Measurements from ENCODE around the gene GBE1. TPM values are rescaled to one million over a fixed set of nuclear protein-coding genes. Genes with fewer than 3 reads are reported as not detected.

Gene GBE1
- polyA plus RNA-seq, 1 experiment, result 37.0 TPM

DNA sequence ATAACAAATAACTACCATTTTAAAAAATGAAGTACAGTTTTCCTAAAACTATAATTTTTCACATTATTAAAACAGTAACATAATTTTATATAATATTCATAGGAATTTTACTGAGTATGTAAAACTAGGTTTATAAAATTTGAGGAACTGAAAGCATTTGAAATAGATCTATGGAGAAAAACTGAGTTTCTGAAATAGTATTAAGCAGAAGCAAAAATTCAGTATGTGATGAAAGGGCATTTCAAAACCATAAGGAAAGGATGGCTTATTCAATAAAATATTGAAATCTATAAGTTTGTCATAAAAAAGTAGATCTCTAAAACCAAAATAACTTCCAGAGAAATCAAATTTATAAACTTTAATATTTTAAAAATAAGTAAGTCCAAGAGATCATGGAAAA, 53.4 kb downstream of the GBE1 start:
- TF ChIP-seq, protein P1, sequence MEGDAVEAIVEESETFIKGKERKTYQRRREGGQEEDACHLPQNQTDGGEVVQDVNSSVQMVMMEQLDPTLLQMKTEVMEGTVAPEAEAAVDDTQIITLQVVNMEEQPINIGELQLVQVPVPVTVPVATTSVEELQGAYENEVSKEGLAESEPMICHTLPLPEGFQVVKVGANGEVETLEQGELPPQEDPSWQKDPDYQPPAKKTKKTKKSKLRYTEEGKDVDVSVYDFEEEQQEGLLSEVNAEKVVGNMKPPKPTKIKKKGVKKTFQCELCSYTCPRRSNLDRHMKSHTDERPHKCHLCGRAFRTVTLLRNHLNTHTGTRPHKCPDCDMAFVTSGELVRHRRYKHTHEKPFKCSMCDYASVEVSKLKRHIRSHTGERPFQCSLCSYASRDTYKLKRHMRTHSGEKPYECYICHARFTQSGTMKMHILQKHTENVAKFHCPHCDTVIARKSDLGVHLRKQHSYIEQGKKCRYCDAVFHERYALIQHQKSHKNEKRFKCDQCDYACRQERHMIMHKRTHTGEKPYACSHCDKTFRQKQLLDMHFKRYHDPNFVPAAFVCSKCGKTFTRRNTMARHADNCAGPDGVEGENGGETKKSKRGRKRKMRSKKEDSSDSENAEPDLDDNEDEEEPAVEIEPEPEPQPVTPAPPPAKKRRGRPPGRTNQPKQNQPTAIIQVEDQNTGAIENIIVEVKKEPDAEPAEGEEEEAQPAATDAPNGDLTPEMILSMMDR (IDR thresholded peaks at IDR 0.05; ENCODE audit: insufficient read depth, low read depth, low read length), result no peak
- POLR2A ChIA-PET, result no interaction called here

DNA sequence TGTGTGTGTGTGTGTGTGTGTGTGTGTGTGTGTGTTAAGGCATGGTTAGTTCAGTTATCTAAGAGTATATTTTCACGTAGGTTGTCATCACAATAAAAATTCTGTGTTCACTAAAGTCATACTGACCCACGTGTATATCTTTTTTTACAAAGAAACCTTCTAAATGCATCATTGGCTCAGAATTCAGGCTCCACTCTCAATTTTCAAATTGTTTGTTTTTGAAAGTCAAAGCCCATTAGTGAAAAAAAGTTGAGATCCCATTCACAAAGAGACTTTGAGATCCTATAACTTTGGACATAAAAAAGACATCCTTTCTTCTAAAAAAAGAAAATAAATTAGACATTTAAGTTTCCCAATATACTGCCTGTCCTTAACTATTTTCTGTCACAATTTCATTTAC, 59.3 kb downstream of the GBE1 start:
- POLR2A ChIA-PET, result no interaction called here
- Histone ChIP-seq H3K27me3 (ENCODE audit: control insufficient read depth, insufficient read depth, low read length) (no peaks in the 10 kb centered on the region), H3K4me3 (ENCODE audit: low read depth, low read length) (no peak overlapping the region), H3K36me3 (ENCODE audit: control insufficient read depth, insufficient read depth, low read length) (no peaks in the 10 kb centered on the region)
- TF ChIP-seq, protein P1 (IDR thresholded peaks at IDR 0.05; ENCODE audit: insufficient read depth, low read depth, low read length), result no peak
- CTCF ChIA-PET, result no interaction called here
- DNase-seq (ENCODE audit: low read depth), result no peak

More for the DNA sequence above, 53.4 kb downstream of the GBE1 start:
- Histone ChIP-seq H3K36me3 (ENCODE audit: control insufficient read depth, insufficient read depth, low read length) (no peaks in the 10 kb centered on the region), H3K4me3 (ENCODE audit: low read depth, low read length) (no peak overlapping the region), H3K27me3 (ENCODE audit: control insufficient read depth, insufficient read depth, low read length) (no peaks in the 10 kb centered on the region)
- CTCF ChIA-PET, result no interaction called here
- no peak for DNase-seq (ENCODE audit: low read depth)

DNA sequence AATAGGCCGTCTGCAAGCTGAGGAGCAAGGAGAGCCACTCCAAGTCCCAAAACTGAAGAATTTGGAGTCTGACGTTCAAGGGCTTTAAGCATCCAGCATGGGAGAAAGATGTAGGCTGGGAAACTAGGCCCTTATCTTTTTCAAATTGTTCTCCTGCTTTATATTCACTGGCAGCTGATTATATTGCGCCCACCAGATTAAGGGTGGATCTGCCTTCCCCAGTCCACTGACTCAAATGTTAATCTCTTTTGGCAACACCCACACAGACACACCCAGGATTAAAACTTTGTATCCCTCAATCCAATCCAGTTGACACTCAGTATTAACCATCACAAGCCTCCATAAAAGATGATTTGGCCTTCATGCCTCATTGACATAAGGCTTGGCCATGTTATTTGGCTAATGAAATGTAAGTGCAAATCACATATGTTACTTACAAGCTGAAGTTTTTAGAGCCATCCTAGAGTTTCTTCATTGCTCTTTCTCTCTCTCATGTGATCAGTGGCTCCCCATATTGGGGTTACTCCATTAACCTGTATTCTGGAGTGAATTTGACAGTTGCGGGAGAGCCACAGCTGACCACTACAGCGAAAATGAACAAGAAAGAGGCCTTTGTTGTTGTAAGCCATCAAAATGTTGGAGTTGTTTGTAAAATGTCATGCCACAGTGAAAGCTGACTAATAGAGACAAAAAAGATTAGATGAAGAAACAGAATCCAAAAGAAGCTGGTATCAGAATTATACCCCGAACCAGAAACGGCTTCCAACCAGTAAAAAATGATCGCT, 61.7 kb downstream of the GBE1 start:
- no peak for DNase-seq (ENCODE audit: low read depth)
- Histone ChIP-seq H3K4me3 (ENCODE audit: low read depth, low read length) (no peak overlapping the region), H3K36me3 (ENCODE audit: control insufficient read depth, insufficient read depth, low read length) (no peaks in the 10 kb centered on the region), H3K27me3 (ENCODE audit: control insufficient read depth, insufficient read depth, low read length) (no peaks in the 10 kb centered on the region)
- TF ChIP-seq, protein P1 (IDR thresholded peaks at IDR 0.05; ENCODE audit: insufficient read depth, low read depth, low read length), result no peak
- CTCF ChIA-PET, result no interaction called here
- POLR2A ChIA-PET, result no interaction called here

DNA sequence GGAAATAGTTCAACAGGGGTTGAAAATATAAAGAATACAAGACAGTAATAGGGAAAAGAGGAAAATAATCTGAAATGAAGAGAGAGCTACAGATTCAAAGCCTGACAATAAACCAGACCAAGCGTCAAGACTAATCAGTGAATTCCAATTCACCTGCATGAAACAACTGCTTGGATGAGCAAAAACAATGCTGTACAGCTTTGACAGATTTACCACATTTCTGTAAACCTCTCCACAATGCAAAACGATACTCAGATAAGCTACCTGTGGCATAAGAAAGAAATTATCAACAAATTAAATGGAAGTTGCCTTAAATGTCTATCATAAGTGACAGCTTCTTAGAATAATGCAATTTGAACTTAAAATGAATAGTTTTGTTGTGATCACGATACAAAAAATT, 65.4 kb downstream of the GBE1 start:
- ChIA-PET CTCF (interaction anchor here (1.1 kb wide), 1 partner anchor 23 kb away, joined by 4 read pairs; no protein-coding TSS in a partner anchor), POLR2A (no interaction called here)
- TF ChIP-seq, protein P1 (IDR thresholded peaks at IDR 0.05; ENCODE audit: insufficient read depth, low read depth, low read length), result no peak

DNA sequence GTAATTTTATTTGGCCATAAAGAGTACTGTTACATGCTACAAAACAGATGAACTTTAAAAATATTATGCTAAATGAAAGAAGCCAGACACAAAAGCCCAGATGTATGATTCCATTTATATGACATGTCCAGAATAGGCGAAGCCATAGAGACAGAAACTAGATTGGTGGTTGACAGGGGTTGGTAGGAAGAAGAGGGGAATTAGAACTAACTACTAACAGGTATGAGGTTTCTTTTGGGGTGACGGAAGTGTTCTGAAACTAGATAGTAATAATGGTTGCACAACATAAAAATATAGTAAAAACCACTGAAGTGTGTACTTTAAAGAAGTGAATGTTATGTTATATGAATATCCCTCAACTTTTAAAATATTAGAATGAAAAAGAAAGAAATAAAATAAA, 66.1 kb downstream of the GBE1 start:
- Histone ChIP-seq H3K4me3 (ENCODE audit: low read depth, low read length) (no peak overlapping the region), H3K27me3 (ENCODE audit: control insufficient read depth, insufficient read depth, low read length) (no peaks in the 10 kb centered on the region), H3K36me3 (ENCODE audit: control insufficient read depth, insufficient read depth, low read length) (no peaks in the 10 kb centered on the region)
- ChIA-PET CTCF (interaction anchor here (1.1 kb wide), 1 partner anchor 22 kb away, joined by 4 read pairs; no protein-coding TSS in a partner anchor), POLR2A (no interaction called here)
- TF ChIP-seq, protein P1 (IDR thresholded peaks at IDR 0.05; ENCODE audit: insufficient read depth, low read depth, low read length), result no peak
- no peak for DNase-seq (ENCODE audit: low read depth)

More for the DNA sequence above, 65.4 kb downstream of the GBE1 start:
- no peak overlapping the region for H3K4me3 ChIP-seq (ENCODE audit: low read depth, low read length)
- no peaks in the 10 kb centered on the region for H3K27me3 ChIP-seq (ENCODE audit: control insufficient read depth, insufficient read depth, low read length)
- DNase-seq (ENCODE audit: low read depth), result no peak
- H3K36me3 ChIP-seq (ENCODE audit: control insufficient read depth, insufficient read depth, low read length), result no peaks in the 10 kb centered on the region
